Endothelial cell of umbilical vein (primary cell): ENCODE results near the gene AXIN2. TPM values are rescaled to one million over a fixed set of nuclear protein-coding genes. Genes with fewer than 3 reads are reported as not detected.

Source experiments
- BruUV-seq: library from RNA; stranded (reverse); fragments of 400-500 nt; replicated peaks from 2 replicates; lab custom pipeline; 2021; lab: Mats Ljungman, UMichigan
- CTCF ChIA-PET: fragments of 300-600, 350-600 bp; sonication (Branson Sonifier 250); formaldehyde crosslinking; loops from one replicate; lab custom pipeline; 2021; ENCODE audit warnings: antibody characterized with exemption, inconsistent platforms; lab: Charles Lee
- POLR2A ChIA-PET: fragments of 300-600, 350-600 bp; sonication (Branson Sonifier 250); formaldehyde crosslinking; loops from one replicate; lab custom pipeline; 2021; ENCODE audit warnings: antibody characterized with exemption, inconsistent platforms; lab: Charles Lee
- DNase-seq: peaks from one replicate; pipeline ENCODE4 v3.0.0-alpha.2; 2011; ENCODE audit warnings: low read depth, low spot score
- FAIRE-seq: peaks from 2 replicates; lab custom pipeline; 2011; peaks lifted over from hg19 to GRCh38; lab: Jason Lieb, UNC
- H2AFZ ChIP-seq: 2 replicates; pipeline ENCODE4 v1.6.0; 2012; ENCODE audit warnings: low read depth, low read length, control low read depth, inconsistent platforms
- H3K27ac ChIP-seq: 2 replicates; pipeline ENCODE4 v1.5.1; 2011; ENCODE audit warnings: low read depth, mild to moderate bottlenecking, control low read depth, low read length, moderate library complexity; ENCODE audit not compliant: insufficient read depth
- H3K27me3 ChIP-seq, 2 experiments: 2 replicates each; pipeline versions ENCODE4 v1.6.0 to v1.6.1; 2011; ENCODE audit warnings: low read length in 2 of 2, mixed read lengths in 1 of 2; ENCODE audit not compliant: control insufficient read depth in 2 of 2, insufficient read depth in 2 of 2
- H3K36me3 ChIP-seq, 2 experiments: 2 replicates in 1 of 2; 3 replicates in 1 of 2; pipeline ENCODE4 v1.5.1; 2011; ENCODE audit warnings: low read length in 2 of 2, mild to moderate bottlenecking in 1 of 2, moderate library complexity in 1 of 2; ENCODE audit not compliant: control insufficient read depth in 2 of 2, insufficient read depth in 2 of 2; ENCODE audit errors: extremely low read depth in 1 of 2
- H3K4me1 ChIP-seq: 3 replicates; pipeline ENCODE4 v1.5.1; 2011; ENCODE audit warnings: mild to moderate bottlenecking, low read length; ENCODE audit not compliant: control insufficient read depth, insufficient read depth; ENCODE audit errors: extremely low read depth
- H3K4me2 ChIP-seq: 2 replicates; pipeline ENCODE4 v1.6.1; 2011; ENCODE audit warnings: low read length, control low read depth, mixed read lengths; ENCODE audit not compliant: insufficient read depth
- H3K4me3 ChIP-seq, 3 experiments: fragments of 200-600 bp in 1 of 3; sonication (generic), shearing (Covaris generic) in 1 of 3; replicated peaks in 1 of 3; 2 replicates each; pipeline ENCODE4 v1.5.1; 2011 to 2016; ENCODE audit warnings: control low read depth in 3 of 3, low read length in 3 of 3, mild to moderate bottlenecking in 2 of 3, inconsistent platforms in 1 of 3, low read depth in 1 of 3, moderate library complexity in 1 of 3; ENCODE audit not compliant: insufficient read depth in 1 of 3
- H3K79me2 ChIP-seq: 2 replicates; pipeline ENCODE4 v1.6.0; 2012; ENCODE audit warnings: low read length, inconsistent platforms; ENCODE audit not compliant: control insufficient read depth, insufficient read depth
- H3K9ac ChIP-seq: replicated peaks from 2 replicates; pipeline ENCODE3; 2011; ENCODE audit warnings: low read length, control low read depth; ENCODE audit not compliant: insufficient read depth; ENCODE audit errors: extremely low read depth
- H3K9me1 ChIP-seq: replicated peaks from 3 replicates; pipeline ENCODE4 v1.6.0; 2011; ENCODE audit warnings: mild to moderate bottlenecking, low read length; ENCODE audit not compliant: control insufficient read depth, insufficient read depth; ENCODE audit errors: extremely low read depth
- H3K9me3 ChIP-seq: replicated peaks from 2 replicates; pipeline ENCODE4 v1.5.1; 2012; ENCODE audit warnings: low read length, inconsistent platforms; ENCODE audit not compliant: control insufficient read depth, insufficient read depth
- H4K20me1 ChIP-seq: replicated peaks from 2 replicates; pipeline ENCODE3; 2011; ENCODE audit warnings: mild to moderate bottlenecking, low read length; ENCODE audit not compliant: control insufficient read depth, insufficient read depth; ENCODE audit errors: extremely low read depth
- EZH2 ChIP-seq: IDR thresholded peaks from 2 replicates; pipeline ENCODE4 v1.6.1; 2012; ENCODE audit warnings: borderline replicate concordance, low read depth, mild to moderate bottlenecking, moderate library complexity, low read length, inconsistent platforms; ENCODE audit not compliant: severe bottlenecking
- GATA2 ChIP-seq: IDR thresholded peaks from 2 replicates; pipeline ENCODE4 v1.7.0; 2011; ENCODE audit warnings: low read depth, mild to moderate bottlenecking, moderate library complexity, mixed read lengths, low read length; ENCODE audit not compliant: insufficient read length, insufficient read depth
- MYC ChIP-seq: IDR thresholded peaks from one replicate; pipeline ENCODE4 v1.6.1; 2011; ENCODE audit warnings: mild to moderate bottlenecking, low read depth, low read length
- POLR2A ChIP-seq: IDR thresholded peaks from 2 replicates; pipeline ENCODE4 v1.6.1; 2012; ENCODE audit warnings: low read depth, mild to moderate bottlenecking, control low read depth, low read length
- dilution Hi-C: fragments of 300-500 bp; cut with MboI; formaldehyde crosslinking; loops from one replicate; pipeline ENCODE4 v1.15.0; 2019; ENCODE audit warnings: low sequenced_read_pairs; ENCODE audit not compliant: extremely low pct_ligation_motif_present
- intact Hi-C: fragments of 100-400 bp; cut with micrococcal nuclease; formaldehyde crosslinking; loops from one replicate; pipeline ENCODE4 v1.10.0; 2022
- polyA plus RNA-seq, 4 experiments: library from polyadenylated mRNA; depleted of rRNA in 3 of 4; stranded (reverse) in 3 of 4; unstranded in 1 of 4; fragments of >200 nt; gene quantifications; 2 replicates each; pipeline versions ENCODE4 v1.2.1 to v1.2.3, GENCODE V29; 2011 to 2012; ENCODE audit warnings: missing spikeins in 1 of 4
- total RNA-seq: library from RNA; stranded (reverse); gene quantifications from 2 replicates; pipeline ENCODE4 v1.2.3, GENCODE V29; 2021
- TF ChIP-seq, protein P1 (sequence below): IDR thresholded peaks from 2 replicates; pipeline ENCODE4 v1.6.1; 2011; ENCODE audit not compliant: insufficient read depth, insufficient read length

Gene AXIN2
- total and polyA plus RNA-seq, 2 donors (not counting 3 experiments of a cell fraction or from before 2014, with no cell fraction given) = 1.3 to 3.0 TPM

DNA sequence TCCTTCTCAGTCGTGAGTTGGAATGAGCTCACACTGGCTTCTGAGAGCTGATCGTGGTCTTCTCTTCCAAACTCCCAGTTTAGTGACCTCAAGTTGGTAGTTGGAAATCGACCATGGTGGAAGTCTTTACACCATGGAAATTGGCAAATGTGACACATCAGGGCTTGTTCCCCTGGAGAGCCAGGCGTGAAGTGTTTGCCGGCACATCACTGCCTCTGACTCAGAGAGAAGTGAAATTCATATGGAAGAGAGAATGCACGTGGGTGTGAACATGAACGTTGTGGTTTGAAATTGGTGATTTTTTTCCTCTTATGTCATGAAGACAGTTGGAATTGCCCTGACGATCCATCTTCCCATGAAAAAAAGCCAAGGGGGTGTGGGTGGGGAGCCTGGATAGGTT is 47.4 kb downstream of the AXIN2 start:
- FAIRE-seq = no peak
- no TSS peak for BruUV-seq
- intact Hi-C loops = no loop called here
- Histone ChIP-seq H3K27me3 (peaks cover 2 to 8% of the 10 kb centered on the region in 2 experiments), H3K79me2 (no peaks in the 10 kb centered on the region), H4K20me1 (no peaks in the 10 kb centered on the region), H3K4me3 (no peak overlapping the region), H3K27ac (no peak overlapping the region), H2AFZ (no peak overlapping the region), H3K36me3 (no peaks in the 10 kb centered on the region), H3K9me1 (no peaks in the 10 kb centered on the region), H3K4me2 (no peak overlapping the region), H3K4me1 (no peaks in the 10 kb centered on the region), H3K9ac (no peak overlapping the region), H3K9me3 (no peaks in the 10 kb centered on the region)
- dilution Hi-C loops = no loop called here
- TF ChIP-seq GATA2 = no peak
- no peak for TF ChIP-seq MYC
- no peak for TF ChIP-seq POLR2A
- POLR2A ChIA-PET = no interaction called here
- CTCF ChIA-PET = no interaction called here
- DNase-seq = no peak

DNA sequence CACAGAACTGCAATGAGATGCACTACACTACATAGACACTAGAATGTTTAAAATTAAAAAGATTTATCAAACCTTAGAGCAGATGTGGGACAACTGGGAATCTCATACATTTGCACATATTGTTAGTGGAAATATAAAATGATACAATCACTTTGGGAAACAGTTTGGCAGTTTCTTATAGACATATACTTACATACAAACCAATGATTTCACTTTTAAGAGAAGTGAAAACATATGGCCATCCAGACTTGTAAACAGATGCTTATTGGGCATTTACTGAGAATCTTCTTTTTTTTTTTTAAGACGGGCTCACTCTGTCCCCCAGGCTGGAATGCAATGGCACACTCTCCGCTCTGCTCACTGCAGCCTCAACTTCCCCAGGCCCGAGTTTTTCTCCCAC is 50.1 kb downstream of the AXIN2 start:
- Histone ChIP-seq H3K9me1 (no peaks in the 10 kb centered on the region), H3K9me3 (no peaks in the 10 kb centered on the region), H4K20me1 (no peaks in the 10 kb centered on the region), H2AFZ (no peak overlapping the region), H3K27me3 (peaks cover 2 to 6% of the 10 kb centered on the region in 2 experiments), H3K36me3 (no peaks in the 10 kb centered on the region), H3K9ac (no peak overlapping the region), H3K4me2 (no peak overlapping the region), H3K4me3 (no peak overlapping the region), H3K27ac (no peak overlapping the region), H3K79me2 (no peaks in the 10 kb centered on the region), H3K4me1 (no peaks in the 10 kb centered on the region)
- CTCF ChIA-PET = no interaction called here
- POLR2A ChIA-PET = no interaction called here
- FAIRE-seq (no peak), DNase-seq (no peak)
- intact Hi-C loops (no loop called here), dilution Hi-C loops (no loop called here)
- BruUV-seq = no TSS peak
- TF ChIP-seq MYC (no peak), GATA2 (no peak), POLR2A (no peak), EZH2 (no peak)
- TF ChIP-seq, protein P1, sequence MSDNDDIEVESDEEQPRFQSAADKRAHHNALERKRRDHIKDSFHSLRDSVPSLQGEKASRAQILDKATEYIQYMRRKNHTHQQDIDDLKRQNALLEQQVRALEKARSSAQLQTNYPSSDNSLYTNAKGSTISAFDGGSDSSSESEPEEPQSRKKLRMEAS = no peak
